ENCODE measurements around the gene CHST11. TPM values are rescaled to one million over a fixed set of nuclear protein-coding genes. Genes with fewer than 3 reads are reported as not detected.

Gene CHST11
- total RNA-seq, 2 donors from 2014 or later = 2.9 to 4.9 TPM

- H3K9ac ChIP-seq (ENCODE audit: low read depth in 2 of 2, low read length in 2 of 2) = no peak overlapping the region
- DNase-seq = no peak
- intact Hi-C loops (cut with DNase I) = no loop called here
- no peaks in the 10 kb centered on the region for H3K27me3 ChIP-seq
- no peaks in the 10 kb centered on the region for H3K4me1 ChIP-seq
- no peak overlapping the region for H3K27ac ChIP-seq
- TF ChIP-seq CTCF (IDR thresholded peaks at IDR 0.05) = no peak
- no peak overlapping the region for H3K4me3 ChIP-seq
- no peaks in the 10 kb centered on the region for H3K9me3 ChIP-seq
- H3K36me3 ChIP-seq = no peaks in the 10 kb centered on the region
These were observed 123.2 kb downstream of the CHST11 start for GRCh38 chr12:104579718-104580495.

- intact Hi-C loops (cut with DNase I) = no loop called here
- DNase-seq = no peak
- H3K4me1 ChIP-seq = no peaks in the 10 kb centered on the region
- H3K9me3 ChIP-seq = no peaks in the 10 kb centered on the region
- no peak overlapping the region for H3K27ac ChIP-seq
- no peaks in the 10 kb centered on the region for H3K27me3 ChIP-seq
- TF ChIP-seq CTCF (IDR thresholded peaks at IDR 0.05) = no peak
- no peaks in the 10 kb centered on the region for H3K36me3 ChIP-seq
- no peak overlapping the region for H3K4me3 ChIP-seq
- H3K9ac ChIP-seq (ENCODE audit: low read depth in 2 of 2, low read length in 2 of 2) = no peak overlapping the region
These were observed 124.3 kb downstream of the CHST11 start for GRCh38 chr12:104581005-104581570.

GRCh38 chr12:104582739-104583138, 126.0 kb downstream of the CHST11 start:
- H3K27me3 ChIP-seq = no peaks in the 10 kb centered on the region
- H3K9ac ChIP-seq (ENCODE audit: low read depth in 2 of 2, low read length in 2 of 2) = no peak overlapping the region
- no peaks in the 10 kb centered on the region for H3K9me3 ChIP-seq
- TF ChIP-seq CTCF (IDR thresholded peaks at IDR 0.05) = no peak
- DNase-seq = no peak
- H3K4me1 ChIP-seq = no peaks in the 10 kb centered on the region
- intact Hi-C loops (cut with DNase I) = no loop called here
- no peak overlapping the region for H3K4me3 ChIP-seq
- no peak overlapping the region for H3K27ac ChIP-seq
- H3K36me3 ChIP-seq = no peaks in the 10 kb centered on the region

GRCh38 chr12:104583301-104583700, 126.6 kb downstream of the CHST11 start:
- no peak for DNase-seq
- no peak for TF ChIP-seq CTCF (IDR thresholded peaks at IDR 0.05)
- intact Hi-C loops (cut with DNase I) = no loop called here
- Histone ChIP-seq H3K9me3 (no peaks in the 10 kb centered on the region), H3K4me1 (no peaks in the 10 kb centered on the region), H3K4me3 (no peak overlapping the region), H3K9ac (ENCODE audit: low read depth in 2 of 2, low read length in 2 of 2) (no peak overlapping the region), H3K36me3 (no peaks in the 10 kb centered on the region), H3K27ac (no peak overlapping the region), H3K27me3 (no peaks in the 10 kb centered on the region)

GRCh38 chr12:104585448-104586055, 128.8 kb downstream of the CHST11 start:
- Histone ChIP-seq H3K27ac (no peak overlapping the region), H3K27me3 (no peaks in the 10 kb centered on the region), H3K9ac (ENCODE audit: low read depth in 2 of 2, low read length in 2 of 2) (no peak overlapping the region), H3K36me3 (no peaks in the 10 kb centered on the region), H3K9me3 (no peaks in the 10 kb centered on the region), H3K4me1 (no peaks in the 10 kb centered on the region), H3K4me3 (no peak overlapping the region)
- no peak for TF ChIP-seq CTCF (IDR thresholded peaks at IDR 0.05)
- intact Hi-C loops (cut with DNase I) = no loop called here
- DNase-seq = no peak
